ENCODE measurements around the gene SRRM3.
"Not testable (repeated sequence)": the region's sequence is repeated elsewhere in the genome, so short reads cannot be mapped to it uniquely, and the experiment has no call there.

The SRRM3 gene

DNA sequence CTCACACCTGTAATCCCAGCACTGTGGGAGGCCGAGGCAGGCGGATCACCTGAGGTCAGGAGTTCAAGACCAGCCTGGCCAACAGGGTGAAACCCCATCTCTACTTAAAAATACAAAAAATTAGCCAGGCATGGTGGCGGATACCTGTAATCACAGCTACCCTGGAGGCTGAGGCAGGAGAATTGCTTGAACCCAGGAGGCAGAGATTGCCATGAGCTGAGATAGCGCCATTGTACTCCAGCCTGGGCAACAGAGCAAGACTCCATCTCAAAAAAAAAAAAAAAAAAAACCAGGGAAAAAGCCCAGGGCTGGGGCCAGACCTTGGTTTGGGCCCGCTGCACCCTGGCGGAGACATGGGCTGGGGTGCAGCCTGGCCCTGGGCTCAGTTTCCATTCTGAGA lies 110.1 kb downstream of the SRRM3 start:
- not testable (repeated sequence) for DNase-seq (ENCODE audit: low read depth in 1 of 2, low spot score in 1 of 2)

DNA sequence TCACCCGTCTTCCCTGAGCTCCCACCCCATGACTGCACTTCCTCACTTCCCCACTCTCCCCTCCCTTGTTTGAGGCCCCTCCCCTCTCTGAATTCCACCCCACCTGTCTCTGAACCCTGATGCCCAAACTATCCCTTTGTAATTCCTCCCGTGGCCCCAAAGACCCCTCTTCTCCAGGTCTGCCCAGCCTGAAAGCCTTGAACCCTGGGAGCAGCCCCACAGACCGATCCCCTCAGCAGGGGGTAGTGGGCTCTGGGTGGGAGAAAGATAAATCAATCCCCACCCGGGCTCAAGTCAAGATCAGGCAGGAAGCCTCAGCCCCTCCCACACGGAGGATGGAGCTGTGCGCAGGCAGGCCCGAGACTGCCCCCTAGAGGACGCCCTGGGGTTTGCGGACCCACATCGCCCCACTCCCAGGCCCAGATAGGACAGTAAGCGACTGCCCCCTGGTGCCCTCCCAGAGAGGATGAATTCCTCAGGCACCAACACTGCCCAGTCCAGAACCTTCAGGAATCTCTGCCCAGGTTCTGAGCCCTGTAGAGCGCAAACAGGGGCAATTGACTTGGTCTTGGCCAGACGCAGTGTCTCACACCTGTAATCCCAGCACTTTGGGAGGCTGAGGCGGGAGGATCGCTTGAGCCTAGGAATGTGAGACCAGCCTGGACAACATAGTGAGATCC lies 112.5 kb downstream of the SRRM3 start:
- DNase-seq (ENCODE audit: low read depth in 1 of 2, low spot score in 1 of 2) = peak; percentile 93 to 96

DNA sequence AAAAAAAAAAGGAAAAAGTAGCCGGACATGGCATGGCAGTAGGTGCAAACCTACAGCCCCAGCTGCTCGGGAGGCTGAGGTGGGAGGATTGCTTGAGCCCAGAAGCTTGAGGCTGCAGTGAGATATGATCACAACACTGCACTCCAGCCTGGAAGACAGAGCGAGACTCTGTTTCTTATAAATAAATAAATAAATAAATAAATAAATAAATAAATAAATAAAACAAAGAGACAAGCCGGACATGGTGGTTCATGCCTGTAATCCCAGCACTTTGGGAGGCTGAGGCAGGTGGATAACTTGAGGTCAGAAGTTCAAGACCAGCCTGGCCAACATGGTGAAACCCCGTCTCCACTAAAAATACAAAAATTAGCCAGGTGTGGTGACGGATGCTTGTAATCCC lies 113.0 kb downstream of the SRRM3 start:
- DNase-seq (ENCODE audit: low read depth in 1 of 2, low spot score in 1 of 2) = not testable (repeated sequence)

DNA sequence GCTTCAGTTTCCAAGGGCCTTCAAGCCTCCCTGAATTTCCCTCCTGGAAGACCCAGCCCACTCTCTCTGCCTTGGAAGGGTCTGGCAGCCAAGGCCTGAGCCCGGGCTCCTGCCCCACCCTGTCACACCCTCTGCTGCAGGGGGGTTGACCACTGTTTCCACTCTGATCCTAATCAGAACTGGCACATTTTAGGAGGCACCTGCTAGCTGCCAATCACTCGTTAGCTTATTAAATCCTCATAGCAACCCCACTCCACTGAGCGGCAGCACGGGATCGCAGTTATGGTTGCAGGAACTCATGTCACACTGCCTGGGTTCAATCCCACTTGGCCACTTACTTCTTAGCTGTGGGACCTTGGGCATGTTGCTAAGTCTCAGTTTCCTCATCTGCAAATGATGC lies 113.7 kb downstream of the SRRM3 start:
- DNase-seq (ENCODE audit: low read depth in 1 of 2, low spot score in 1 of 2) = no peak

DNA sequence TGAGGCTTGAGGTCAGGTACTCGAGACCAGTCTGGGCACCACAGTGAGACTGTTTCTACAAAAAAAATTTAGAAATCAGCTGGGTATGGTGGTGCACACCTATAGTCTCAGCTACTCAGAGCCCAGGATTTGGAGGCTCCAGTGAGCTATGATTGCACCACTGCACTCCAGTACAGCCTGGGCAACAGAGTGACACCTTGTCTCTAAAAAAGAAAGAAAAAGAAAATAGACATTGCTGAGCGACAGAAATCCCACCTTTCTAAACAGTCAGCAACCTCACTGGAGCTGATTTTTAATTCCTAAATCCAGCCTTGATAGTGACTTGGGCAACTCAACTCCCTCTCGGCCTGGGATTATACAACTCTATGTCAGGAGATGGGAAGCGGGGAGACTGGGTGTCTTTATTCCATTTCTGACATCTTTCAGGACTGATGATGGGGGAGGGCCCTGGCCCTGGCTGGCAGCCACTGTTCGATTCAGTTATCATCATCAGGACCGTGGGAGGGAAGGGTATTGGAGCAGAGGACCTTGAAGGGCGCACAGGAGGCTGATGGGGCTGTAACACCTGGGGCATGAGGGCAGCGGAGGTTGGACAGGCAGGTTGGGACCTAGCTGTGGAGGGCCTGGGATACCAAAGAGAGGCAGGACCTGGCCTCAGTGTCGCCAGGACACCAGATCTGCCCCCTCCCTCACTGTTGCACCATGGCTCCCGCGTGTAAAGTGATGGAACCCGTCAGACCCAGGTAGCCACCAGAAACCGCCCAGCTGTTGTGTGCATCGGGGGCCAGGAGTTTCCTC lies 115.5 kb downstream of the SRRM3 start:
- no peak for DNase-seq (ENCODE audit: low read depth in 1 of 2, low spot score in 1 of 2)

DNA sequence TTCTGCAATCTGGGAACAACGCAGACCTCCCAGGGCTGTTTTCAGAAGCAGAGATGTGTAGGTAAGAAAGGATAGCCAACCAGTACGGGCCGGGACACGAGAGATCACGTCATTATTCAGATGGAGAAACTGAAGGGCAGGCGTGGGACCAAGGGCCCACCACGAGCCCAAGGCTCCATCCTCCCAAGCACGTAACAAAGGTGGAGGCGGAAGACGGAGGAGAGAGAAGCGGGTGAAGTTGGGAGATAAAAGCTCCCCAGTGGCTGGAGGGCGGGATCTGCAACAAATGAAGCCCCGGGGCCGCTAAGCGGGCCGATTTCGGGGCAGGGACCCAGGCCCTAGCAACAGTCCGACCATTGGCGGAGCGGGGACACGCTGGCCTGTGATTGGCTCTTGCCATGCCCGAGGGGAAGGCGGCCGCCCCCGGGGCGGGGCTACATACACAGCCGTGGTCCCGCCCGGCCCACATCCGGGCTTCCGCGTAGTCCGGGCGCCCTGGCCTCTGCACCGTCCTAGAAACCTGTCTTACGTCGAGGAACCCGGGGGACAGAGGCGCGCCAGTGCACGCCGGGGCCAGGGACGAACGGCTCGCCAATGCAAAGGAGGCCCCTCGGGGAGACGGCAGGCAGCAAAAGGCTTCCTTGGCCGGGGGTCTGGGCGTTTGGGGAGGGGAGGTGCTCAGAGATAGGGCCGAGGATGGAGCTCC lies 116.2 kb downstream of the SRRM3 start:
- peak; percentile 85 to 90 for DNase-seq (ENCODE audit: low read depth in 1 of 2, low spot score in 1 of 2)

DNA sequence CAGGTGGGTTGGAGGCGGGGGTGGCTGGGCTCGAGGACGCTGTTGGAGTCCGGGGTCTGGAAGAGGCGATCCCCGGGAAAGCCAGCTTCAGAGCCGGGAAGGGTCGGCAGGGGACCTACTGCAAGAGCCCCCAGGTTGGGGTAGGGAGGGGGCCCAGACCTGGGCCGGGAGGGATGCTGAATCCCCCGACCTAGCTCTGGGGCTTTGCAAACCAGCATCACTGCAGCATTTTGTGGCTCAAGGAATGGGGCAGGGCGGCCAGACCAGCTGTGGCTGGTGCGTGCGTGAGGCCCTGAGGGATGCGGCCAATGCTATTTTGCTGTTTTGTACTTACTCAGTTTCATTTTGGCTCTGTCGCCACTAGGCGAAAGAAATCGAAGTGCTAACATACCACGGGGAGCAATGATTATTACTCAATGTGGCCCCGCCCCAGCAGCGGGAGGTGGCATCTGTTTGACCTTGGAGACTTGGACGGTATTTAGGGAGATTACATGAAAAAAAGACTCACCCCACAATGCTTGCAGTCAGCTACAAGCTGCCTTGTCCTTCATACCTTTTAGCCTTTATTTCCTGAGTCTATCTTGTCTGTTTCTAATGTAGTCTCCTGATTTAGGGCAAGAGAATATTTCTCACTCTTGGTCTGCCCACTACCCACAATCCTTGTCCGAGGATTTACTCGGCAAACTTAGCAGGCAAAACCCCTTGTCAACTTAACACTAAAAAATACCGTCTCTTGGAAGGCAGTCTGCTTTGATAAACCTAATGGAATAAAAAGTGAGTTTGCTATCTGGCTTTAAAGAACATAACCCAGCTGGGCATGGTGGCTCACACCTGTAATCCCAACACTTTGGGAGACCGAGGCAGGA lies 117.0 kb downstream of the SRRM3 start:
- DNase-seq (ENCODE audit: low read depth in 1 of 2, low spot score in 1 of 2) = peak; percentile 26 to 57

DNA sequence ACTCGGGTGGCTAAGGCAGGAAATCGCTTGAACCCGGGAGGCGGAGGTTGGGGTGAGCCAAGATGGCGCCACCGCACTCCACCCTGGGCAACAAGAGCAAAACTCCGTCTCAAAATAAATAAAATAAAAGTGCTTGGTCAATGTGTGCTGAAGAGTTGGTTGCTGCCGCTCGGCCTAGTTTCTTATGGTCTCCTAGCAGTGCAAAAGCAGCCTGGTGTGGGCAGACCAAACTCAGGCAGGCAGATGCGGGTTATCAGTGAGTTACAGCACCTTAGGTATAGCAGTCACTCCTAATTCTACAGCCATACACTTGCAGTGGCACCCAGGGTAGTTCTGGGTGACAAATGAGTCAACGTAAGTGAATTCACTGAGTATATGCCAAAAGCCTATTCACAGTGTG lies 123.4 kb downstream of the SRRM3 start:
- no peak for DNase-seq (ENCODE audit: low read depth in 1 of 2, low spot score in 1 of 2)

DNA sequence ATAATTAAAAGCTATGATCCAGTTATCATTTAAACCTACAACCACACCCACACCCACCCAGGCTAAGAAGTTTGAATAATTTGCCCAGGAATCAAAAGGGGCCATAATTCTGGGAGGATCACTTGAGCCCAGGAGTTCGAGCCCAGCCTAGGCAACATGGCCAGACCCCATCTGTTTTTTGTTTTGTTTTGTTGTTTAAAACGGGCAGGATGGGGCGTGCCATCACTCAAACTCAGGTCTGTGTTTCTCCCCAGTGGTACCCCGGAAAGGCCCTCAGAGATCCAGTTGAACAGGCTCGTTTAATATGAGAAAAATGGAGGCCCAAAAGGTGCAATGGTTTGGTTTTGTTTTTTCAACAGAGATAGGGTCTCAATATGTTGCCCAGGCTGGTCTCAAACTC lies 124.1 kb downstream of the SRRM3 start:
- DNase-seq (ENCODE audit: low read depth in 1 of 2, low spot score in 1 of 2) = no peak

DNA sequence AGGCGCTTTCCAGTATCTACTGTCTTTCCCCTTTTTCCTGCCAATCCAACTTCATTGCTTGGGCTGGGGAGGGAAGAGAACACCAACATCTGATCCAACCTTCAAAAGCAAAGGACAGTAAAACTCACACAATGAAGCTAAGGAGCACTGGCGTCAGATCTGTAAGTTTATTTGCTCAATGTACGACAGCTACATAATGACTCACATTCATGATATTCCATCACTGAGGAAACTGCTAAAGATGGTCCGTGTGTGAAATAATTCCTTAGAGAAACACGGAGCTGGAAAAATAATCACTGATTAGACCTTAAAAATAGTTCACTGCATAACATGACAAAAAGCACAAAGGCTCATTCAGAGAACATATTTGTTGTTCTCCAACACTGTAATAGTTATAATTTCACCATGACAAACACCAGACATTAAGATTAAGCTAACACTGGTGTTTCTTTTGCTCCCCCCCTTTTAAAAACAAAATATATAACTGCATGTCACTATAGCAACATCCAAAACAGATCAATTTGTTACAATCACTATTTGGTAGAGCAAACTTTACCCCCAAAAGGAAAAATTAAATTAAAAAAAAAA lies 125.0 kb downstream of the SRRM3 start:
- DNase-seq (ENCODE audit: low read depth in 1 of 2, low spot score in 1 of 2) = no peak

DNA sequence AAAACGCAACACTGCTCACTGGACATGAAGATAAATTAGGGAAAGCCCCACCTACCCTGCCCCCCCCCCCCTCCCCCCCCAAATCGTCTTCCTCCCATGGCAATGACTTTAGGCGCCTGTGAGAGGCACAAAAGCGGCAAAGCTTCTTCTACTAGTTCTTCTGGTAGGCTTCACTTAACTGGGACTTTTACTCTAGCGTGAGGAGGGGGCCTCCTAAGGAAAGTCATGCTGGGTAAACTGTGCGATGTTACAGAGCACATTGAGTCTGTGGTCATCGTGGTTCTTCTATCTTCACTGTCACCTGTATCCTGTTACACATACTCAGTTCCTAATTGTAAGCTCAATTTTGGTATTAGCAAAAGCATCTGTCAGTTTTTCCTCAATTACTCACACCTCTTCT lies 125.9 kb downstream of the SRRM3 start:
- DNase-seq (ENCODE audit: low read depth in 1 of 2, low spot score in 1 of 2) = no peak

DNA sequence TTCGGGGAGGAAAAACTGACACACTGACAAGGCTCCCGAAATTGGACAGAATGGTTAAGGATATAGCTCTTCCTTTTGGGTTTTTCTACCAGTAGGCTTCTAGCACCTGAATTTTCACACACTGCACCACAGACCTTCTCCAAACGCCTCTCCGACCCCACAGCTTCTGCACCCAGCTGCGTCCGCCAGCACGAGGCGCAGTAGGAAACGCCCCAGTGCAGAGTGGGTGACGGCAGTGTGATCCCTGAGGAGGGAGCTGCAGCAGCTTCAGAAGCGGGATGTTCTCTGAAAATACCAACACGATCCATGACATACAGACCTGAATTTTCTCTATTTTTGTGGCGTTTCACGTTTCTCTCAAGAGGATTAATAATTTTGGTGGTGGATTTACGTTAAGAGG lies 126.7 kb downstream of the SRRM3 start:
- no peak for DNase-seq (ENCODE audit: low read depth in 1 of 2, low spot score in 1 of 2)

DNA sequence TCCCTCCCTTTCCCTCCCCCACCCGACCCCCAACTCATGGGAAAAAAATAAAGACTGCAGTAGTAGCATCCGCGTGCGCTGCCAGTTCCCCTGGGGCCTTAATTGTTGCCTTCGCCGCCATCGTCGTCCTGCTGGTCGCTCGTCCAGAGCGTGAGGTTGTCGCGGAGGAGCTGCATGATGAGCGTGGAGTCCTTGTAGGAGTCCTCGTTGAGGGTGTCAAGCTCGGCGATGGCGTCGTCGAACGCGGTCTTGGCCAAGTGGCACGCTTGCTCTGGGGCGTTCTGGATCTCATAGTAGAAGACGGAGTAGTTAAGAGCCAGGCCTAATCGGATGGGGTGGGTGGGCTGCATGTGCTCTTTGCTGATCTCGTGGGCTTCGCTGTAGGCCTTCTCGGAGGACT lies 127.8 kb downstream of the SRRM3 start:
- no peak for DNase-seq (ENCODE audit: low read depth in 1 of 2, low spot score in 1 of 2)

DNA sequence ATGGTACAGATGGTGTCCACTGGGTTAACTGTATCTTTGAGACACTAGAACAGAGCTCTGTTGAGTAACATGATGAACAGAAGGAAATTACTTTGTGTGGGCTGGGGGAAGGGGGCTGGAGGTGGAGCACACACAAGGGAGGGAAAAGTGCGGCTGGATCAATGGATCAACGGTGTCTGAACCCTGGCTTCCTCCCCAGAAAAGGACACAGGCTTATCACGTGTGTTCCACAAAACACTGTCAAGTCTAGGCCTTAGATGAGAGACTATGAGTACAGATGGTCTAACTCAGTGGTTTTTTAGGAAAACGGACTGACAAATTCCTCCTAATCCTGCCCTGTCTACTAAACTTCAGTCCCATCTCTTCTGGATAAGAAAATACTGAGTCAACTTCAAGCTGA lies 128.6 kb downstream of the SRRM3 start:
- DNase-seq (ENCODE audit: low read depth in 1 of 2, low spot score in 1 of 2) = no peak

DNA sequence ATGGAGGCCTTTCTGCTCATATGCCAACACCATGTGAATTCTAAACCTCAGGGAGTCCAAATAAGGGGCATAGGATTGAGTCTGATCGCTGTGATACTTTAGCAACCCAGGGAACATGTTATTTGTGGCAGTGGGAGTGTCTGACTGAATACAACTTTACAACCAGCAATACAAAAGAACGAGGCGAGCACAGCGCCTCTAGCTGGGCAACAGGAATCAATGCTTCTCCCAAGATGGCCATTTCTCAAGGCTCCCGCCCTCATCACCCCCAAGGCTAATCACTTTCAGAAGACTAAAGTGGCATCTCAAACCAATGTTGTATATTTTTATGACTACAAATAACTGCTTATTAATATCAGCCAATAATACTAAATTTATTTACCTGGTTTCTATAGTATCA lies 129.0 kb downstream of the SRRM3 start:
- DNase-seq (ENCODE audit: low read depth in 1 of 2, low spot score in 1 of 2) = no peak

DNA sequence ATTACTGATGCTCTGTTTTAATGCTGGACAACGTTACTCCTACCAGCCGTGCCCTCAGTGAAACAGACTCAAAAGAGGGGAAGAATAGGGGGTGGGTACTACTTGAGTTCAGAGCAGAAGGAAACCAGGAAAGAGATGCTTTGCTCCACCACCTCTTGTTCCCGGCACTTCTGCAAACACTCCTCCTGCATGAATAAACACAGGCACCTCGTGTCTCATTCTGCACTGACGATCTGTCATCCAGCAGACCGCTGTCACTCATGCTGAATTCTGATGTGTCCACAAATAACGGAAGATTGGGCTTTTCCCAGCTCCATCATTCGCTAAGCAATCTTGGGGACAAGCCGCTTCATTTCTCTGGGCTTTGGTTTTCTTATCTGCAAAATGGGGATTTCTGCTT lies 130.4 kb downstream of the SRRM3 start:
- DNase-seq (ENCODE audit: low read depth in 1 of 2, low spot score in 1 of 2) = no peak

DNA sequence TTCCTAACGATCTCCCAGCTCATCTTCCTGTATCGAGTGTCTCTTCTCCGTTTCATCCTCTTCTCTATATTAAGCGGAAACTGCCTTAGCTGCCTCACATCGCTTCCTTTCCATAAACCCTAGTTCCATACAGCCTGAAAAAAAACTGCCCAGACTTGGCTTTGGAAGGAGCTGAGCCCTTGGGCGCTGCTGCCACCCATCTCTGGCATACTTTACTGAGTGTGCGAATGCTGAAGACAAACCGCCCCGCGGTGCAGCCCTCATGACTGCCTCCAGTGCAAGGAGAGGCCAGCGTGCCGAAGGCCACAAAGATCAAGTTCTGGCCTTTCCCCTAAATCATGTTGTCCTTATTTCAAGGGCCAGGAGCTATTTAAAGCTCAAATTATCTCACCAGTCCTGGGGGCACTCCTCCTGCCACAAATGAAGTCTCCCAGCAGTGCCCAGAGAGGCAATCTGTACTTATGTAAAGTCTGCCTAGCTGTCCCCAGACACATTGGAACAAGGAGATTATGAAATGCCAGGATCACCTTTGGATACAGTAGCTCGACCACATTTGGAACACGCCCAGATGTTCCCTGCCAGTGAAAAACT lies 131.9 kb downstream of the SRRM3 start:
- DNase-seq (ENCODE audit: low read depth in 1 of 2, low spot score in 1 of 2) = no peak

DNA sequence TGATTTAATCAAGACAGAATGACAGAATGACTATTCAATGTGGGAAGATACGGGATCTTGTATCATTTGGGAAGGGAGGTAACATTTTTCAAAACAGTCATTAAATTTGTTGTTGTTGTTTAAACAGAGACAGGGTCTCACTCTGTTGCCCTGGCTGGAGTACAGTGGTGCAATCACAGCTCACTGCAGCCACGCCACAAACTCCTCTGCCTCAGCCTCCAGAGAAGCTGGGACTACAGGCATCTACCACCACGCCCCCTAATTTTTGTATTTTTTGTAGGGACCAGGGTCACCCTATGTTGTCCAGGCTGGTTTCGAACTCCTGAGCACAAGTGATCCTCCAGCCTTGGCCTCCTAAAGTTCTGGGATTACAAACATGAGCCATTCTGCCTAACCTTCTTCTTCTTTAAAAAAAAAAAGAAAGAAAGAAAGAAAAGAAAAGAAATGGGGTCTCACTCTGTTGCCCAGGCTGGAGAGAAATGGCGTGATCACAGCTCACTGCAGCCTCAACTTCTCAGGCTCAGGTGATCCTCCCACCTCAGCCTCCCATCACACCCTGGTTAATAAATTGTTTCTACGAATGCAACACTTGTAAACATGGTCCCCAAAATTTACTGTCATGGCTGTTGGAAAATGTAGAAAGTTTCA lies 132.7 kb downstream of the SRRM3 start:
- no peak for DNase-seq (ENCODE audit: low read depth in 1 of 2, low spot score in 1 of 2)

DNA sequence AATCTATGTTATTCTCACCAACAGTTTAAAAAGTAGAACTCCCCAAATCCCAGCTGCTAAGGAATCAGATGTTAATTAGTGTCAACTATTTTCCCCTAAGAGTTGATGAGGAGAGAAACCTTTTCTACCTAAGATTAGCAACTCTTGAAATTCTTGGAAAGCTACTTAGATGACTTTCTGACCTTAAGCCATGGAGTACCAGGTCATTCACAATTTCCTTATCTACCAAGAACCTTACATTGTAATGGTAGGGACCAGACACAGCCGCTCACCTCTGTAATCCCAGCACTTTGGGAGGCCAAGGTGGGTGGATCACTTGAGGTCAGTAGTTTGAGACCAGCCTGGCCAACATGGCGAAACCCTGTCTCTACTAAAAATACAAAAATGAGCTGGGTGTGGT lies 133.7 kb downstream of the SRRM3 start:
- DNase-seq (ENCODE audit: low read depth in 1 of 2, low spot score in 1 of 2) = not testable (repeated sequence)

DNA sequence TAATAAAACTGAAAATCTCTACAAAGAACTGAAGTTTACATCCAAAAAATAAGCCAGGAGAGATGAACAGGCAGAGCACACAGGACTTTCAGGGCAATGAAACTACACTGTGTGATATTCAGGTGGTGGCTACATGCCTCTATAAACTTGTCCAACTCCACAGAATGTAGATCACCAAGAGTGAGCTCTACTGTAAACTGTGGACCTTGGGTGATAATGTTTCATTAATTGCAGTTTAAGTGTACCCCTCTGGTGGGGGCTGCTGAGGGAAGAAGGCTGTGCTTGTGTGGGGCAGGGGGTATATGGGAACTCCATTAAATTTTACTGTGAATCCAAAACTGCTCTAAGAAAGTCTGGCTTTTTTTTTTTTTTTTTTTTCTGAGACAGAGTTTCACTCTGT lies 134.4 kb downstream of the SRRM3 start:
- DNase-seq (ENCODE audit: low read depth in 1 of 2, low spot score in 1 of 2) = no peak

Data from activated CD4-positive, alpha-beta T cell treated with anti-CD3 and anti-CD28 coated beads, Interleukin-2, amount 50 U/mL, for 24 hours (primary cell).